ENCODE results near the gene ADGRL1. TPM values are rescaled to one million over a fixed set of nuclear protein-coding genes. Genes with fewer than 3 reads are reported as not detected.

ADGRL1 gene
- polyA plus RNA-seq, 1 experiment = 4.0 TPM

DNA sequence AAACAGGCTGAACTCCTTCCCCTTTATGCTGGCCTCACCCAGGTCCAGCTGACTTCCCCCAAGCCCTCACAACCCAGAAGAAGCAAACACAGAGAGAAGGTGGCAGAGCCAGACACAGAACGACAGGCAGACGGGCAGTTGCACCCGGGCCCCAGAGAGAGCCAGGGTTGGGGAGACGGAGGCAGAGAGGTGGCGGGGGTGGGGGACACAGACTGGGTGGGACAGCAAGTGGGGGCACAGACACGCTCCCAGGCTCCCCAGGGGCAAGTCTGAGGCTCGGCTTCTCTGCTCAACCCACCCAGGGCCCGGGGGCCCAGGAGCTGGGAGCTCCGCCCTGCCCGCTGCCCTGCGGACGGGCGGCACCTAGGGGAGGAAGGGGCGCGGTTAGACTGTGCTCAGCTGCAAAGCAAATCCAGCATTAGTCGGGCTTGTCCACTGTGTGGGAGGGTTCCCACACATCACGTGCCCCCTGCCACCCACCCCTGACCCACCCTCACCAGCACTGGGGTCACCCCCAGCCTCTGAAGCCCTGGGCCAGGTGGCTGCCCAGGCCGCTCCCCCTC is 38.3 kb downstream of the ADGRL1 start:
- no peak for DNase-seq (ENCODE audit: low read depth)
- ChIA-PET POLR2A (no interaction called here), CTCF (interaction anchor here (0.7 to 2.0 kb wide), 5 partner anchors 8 to 181 kb away, joined by 3 to 7 read pairs (median 4); partner anchors contain the start of gene ASF1B)
- Histone ChIP-seq H3K4me3 (ENCODE audit: low read depth, low read length) (no peak overlapping the region), H3K27me3 (ENCODE audit: control insufficient read depth, insufficient read depth, low read length) (peaks cover 1% of the 10 kb centered on the region; the same call in 1 of the 2 replicates), H3K36me3 (ENCODE audit: control insufficient read depth, insufficient read depth, low read length) (no peaks in the 10 kb centered on the region)
- TF ChIP-seq, protein P1, sequence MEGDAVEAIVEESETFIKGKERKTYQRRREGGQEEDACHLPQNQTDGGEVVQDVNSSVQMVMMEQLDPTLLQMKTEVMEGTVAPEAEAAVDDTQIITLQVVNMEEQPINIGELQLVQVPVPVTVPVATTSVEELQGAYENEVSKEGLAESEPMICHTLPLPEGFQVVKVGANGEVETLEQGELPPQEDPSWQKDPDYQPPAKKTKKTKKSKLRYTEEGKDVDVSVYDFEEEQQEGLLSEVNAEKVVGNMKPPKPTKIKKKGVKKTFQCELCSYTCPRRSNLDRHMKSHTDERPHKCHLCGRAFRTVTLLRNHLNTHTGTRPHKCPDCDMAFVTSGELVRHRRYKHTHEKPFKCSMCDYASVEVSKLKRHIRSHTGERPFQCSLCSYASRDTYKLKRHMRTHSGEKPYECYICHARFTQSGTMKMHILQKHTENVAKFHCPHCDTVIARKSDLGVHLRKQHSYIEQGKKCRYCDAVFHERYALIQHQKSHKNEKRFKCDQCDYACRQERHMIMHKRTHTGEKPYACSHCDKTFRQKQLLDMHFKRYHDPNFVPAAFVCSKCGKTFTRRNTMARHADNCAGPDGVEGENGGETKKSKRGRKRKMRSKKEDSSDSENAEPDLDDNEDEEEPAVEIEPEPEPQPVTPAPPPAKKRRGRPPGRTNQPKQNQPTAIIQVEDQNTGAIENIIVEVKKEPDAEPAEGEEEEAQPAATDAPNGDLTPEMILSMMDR (IDR thresholded peaks at IDR 0.05; ENCODE audit: insufficient read depth, low read depth, low read length) = no peak

DNA sequence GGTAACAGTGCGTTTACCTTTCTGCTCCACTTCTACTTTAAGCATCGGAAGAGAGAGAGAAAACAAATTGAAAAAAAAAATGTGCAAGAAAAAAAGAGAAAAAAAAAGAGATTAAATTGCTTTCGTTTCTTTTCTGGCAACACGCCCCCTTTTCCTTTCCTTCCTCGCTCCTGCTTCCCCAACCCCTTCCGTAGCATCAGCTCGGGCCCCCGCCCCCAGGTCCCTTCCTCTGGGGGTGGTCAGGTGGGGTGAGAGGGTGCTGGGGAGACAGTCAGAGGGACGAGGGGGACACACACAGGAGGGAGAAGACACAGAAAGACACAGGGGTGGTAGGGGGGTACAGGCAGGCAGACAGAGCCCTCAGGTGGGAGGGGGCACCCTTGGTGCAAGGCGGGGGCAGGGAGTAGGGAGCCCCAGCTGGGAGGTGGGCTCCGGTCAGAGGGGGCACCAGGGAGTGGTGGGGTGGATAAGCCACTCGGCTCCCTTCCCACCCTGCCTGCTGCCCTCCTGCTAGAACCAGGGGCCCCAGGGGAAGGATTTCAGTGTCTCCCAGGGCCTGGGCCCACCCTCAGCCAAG is 38.9 kb downstream of the ADGRL1 start:
- no peak overlapping the region for H3K4me3 ChIP-seq (ENCODE audit: low read depth, low read length)
- ChIA-PET POLR2A (no interaction called here), CTCF (interaction anchor here (1.3 to 2.0 kb wide), 3 partner anchors 9 to 181 kb away, joined by 4 to 7 read pairs (median 4); no protein-coding TSS in a partner anchor)
- no peaks in the 10 kb centered on the region for H3K36me3 ChIP-seq (ENCODE audit: control insufficient read depth, insufficient read depth, low read length)
- TF ChIP-seq, protein P1 (IDR thresholded peaks at IDR 0.05; ENCODE audit: insufficient read depth, low read depth, low read length) = no peak
- no peak for DNase-seq (ENCODE audit: low read depth)
- H3K27me3 ChIP-seq (ENCODE audit: control insufficient read depth, insufficient read depth, low read length) = peaks cover 1% of the 10 kb centered on the region; the same call in 1 of the 2 replicates

DNA sequence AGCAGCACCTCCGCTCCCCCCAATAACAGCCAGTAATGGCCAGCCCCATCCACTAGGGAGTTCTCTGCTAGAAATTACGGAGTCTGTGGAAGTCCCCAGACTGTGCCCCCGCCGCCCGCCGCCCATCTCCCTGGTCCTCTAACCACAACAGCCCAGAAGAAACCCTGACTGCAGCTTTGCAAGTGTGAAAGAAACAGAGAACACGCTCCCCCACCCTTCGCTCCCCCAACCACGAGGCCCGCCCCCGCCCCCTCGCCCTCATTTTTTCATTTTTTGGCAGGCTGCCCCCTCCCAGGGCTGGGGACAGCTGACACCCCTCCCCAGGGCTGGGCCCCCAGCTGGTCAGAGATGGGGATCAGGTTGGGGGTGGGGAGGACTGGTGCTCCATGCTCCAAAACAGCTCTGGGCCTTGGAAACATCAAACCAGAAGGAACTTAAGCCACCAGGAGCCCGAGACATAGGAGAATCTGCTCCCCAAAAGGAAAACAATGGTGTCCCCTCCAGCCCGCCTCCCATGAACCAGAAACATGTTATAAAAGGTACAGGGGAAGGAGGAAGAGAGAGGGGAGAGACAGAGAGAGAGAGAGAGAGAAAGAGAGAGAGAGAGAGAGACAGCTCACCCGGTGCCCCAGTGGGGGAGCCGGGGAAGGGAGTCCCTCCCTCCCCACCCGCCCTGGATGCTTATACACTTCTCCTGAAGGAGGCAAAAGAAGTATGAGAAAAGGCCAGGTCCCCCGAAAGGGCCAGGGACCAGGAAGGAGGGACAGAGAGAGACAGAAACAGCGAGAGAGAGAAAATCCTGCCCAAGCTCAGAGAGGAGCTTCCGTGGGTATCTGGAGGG is 39.8 kb downstream of the ADGRL1 start:
- CTCF ChIA-PET = interaction anchor here (1.6 kb wide), 1 partner anchor 10 kb away, joined by 4 read pairs; no protein-coding TSS in a partner anchor
- Histone ChIP-seq H3K27me3 (ENCODE audit: control insufficient read depth, insufficient read depth, low read length) (peaks cover 1% of the 10 kb centered on the region; the same call in 1 of the 2 replicates), H3K36me3 (ENCODE audit: control insufficient read depth, insufficient read depth, low read length) (no peaks in the 10 kb centered on the region), H3K4me3 (ENCODE audit: low read depth, low read length) (no peak overlapping the region)
- POLR2A ChIA-PET = no interaction called here
- TF ChIP-seq, protein P1 (IDR thresholded peaks at IDR 0.05; ENCODE audit: insufficient read depth, low read depth, low read length) = no peak
- DNase-seq (ENCODE audit: low read depth) = no peak

GRCh38 chr19:14164724-14165493 is 41.1 kb downstream of the ADGRL1 start:
- POLR2A ChIA-PET = no interaction called here
- no peak for DNase-seq (ENCODE audit: low read depth)
- Histone ChIP-seq H3K4me3 (ENCODE audit: low read depth, low read length) (no peak overlapping the region), H3K27me3 (ENCODE audit: control insufficient read depth, insufficient read depth, low read length) (peaks cover 1% of the 10 kb centered on the region; the same call in 1 of the 2 replicates), H3K36me3 (ENCODE audit: control insufficient read depth, insufficient read depth, low read length) (no peaks in the 10 kb centered on the region)
- TF ChIP-seq, protein P1 (IDR thresholded peaks at IDR 0.05; ENCODE audit: insufficient read depth, low read depth, low read length) = no peak
- CTCF ChIA-PET = interaction anchor here (1.0 kb wide), 1 partner anchor 183 kb away, joined by 3 read pairs; no protein-coding TSS in a partner anchor
